H9 (cell line): ENCODE data around the gene CCDC18. TPM values are rescaled to one million over a fixed set of nuclear protein-coding genes. Genes with fewer than 3 reads are reported as not detected.

Source experiments
- DNase-seq: peaks from one replicate; pipeline ENCODE4 v3.0.0-alpha.2; 2017
- H2AFZ ChIP-seq: one replicate; pipeline ENCODE4 v1.6.1; 2013; ENCODE audit warnings: mild to moderate bottlenecking, low read length, control low read depth, moderate library complexity
- H2AK5ac ChIP-seq: 2 replicates; pipeline ENCODE4 v1.6.1; 2013; ENCODE audit warnings: low read length, control low read depth, mixed read lengths; ENCODE audit not compliant: insufficient read length
- H2BK120ac ChIP-seq: one replicate; pipeline ENCODE4 v1.6.1; 2013; ENCODE audit warnings: low read depth, mild to moderate bottlenecking, low read length, control low read depth, inconsistent platforms; ENCODE audit not compliant: poor library complexity, severe bottlenecking
- H2BK12ac ChIP-seq: 2 replicates; pipeline ENCODE4 v1.6.1; 2013; ENCODE audit warnings: low read length, control low read depth, mixed read lengths, low read depth; ENCODE audit not compliant: insufficient read length
- H2BK15ac ChIP-seq: 2 replicates; pipeline ENCODE4 v1.6.1; 2013; ENCODE audit warnings: low read depth, low read length, control low read depth
- H2BK20ac ChIP-seq: one replicate; pipeline ENCODE4 v1.6.1; 2013; ENCODE audit warnings: low read depth, mild to moderate bottlenecking, low read length, control low read depth, inconsistent platforms; ENCODE audit not compliant: poor library complexity, severe bottlenecking
- H2BK5ac ChIP-seq: 2 replicates; pipeline ENCODE4 v1.6.1; 2013; ENCODE audit warnings: low read length, control low read depth, mixed read lengths; ENCODE audit not compliant: insufficient read length
- H3K14ac ChIP-seq: 2 replicates; pipeline ENCODE4 v1.6.1; 2013; ENCODE audit warnings: low read length, control low read depth; ENCODE audit not compliant: insufficient read depth
- H3K18ac ChIP-seq: 2 replicates; pipeline ENCODE4 v1.6.1; 2013; ENCODE audit warnings: low read depth, mild to moderate bottlenecking, mixed read lengths, low read length, control low read depth; ENCODE audit not compliant: insufficient read length
- H3K23ac ChIP-seq: 2 replicates; pipeline ENCODE4 v1.6.1; 2013; ENCODE audit warnings: low read length, control low read depth, mixed read lengths, low read depth; ENCODE audit not compliant: insufficient read length
- H3K23me2 ChIP-seq: 2 replicates; pipeline ENCODE4 v1.6.1; 2013; ENCODE audit warnings: low read depth, mild to moderate bottlenecking, mixed read lengths, low read length, control low read depth; ENCODE audit not compliant: insufficient read length, poor library complexity, severe bottlenecking
- H3K27ac ChIP-seq: 2 replicates; pipeline ENCODE4 v1.5.1; 2013; ENCODE audit warnings: low read length, control low read depth, mixed read lengths, low read depth; ENCODE audit not compliant: insufficient read length
- H3K27me3 ChIP-seq: 2 replicates; pipeline ENCODE4 v1.6.1; 2013; ENCODE audit warnings: low read length, control low read depth, inconsistent platforms; ENCODE audit not compliant: insufficient read depth
- H3K4ac ChIP-seq: 2 replicates; pipeline ENCODE4 v1.6.1; 2013; ENCODE audit warnings: low read depth, mild to moderate bottlenecking, control low read depth, inconsistent platforms, low read length, moderate library complexity
- H3K4me1 ChIP-seq: 2 replicates; pipeline ENCODE4 v1.6.1; 2013; ENCODE audit warnings: low read length, control low read depth, inconsistent platforms; ENCODE audit not compliant: insufficient read depth
- H3K4me2 ChIP-seq: 2 replicates; pipeline ENCODE4 v1.6.1; 2013; ENCODE audit warnings: low read length, control low read depth, mixed read lengths; ENCODE audit not compliant: insufficient read length, insufficient read depth
- H3K56ac ChIP-seq: 2 replicates; pipeline ENCODE4 v1.6.1; 2013; ENCODE audit warnings: low read depth, mild to moderate bottlenecking, mixed read lengths, low read length, control low read depth; ENCODE audit not compliant: insufficient read length
- H3K79me1 ChIP-seq: 2 replicates; pipeline ENCODE4 v1.6.1; 2013; ENCODE audit warnings: low read depth, mild to moderate bottlenecking, moderate library complexity, low read length, control low read depth, inconsistent platforms; ENCODE audit not compliant: insufficient read depth, poor library complexity, severe bottlenecking
- H3K79me2 ChIP-seq: 2 replicates; pipeline ENCODE4 v1.6.1; 2013; ENCODE audit warnings: low read length, control low read depth, inconsistent platforms; ENCODE audit not compliant: insufficient read depth
- H3K9ac ChIP-seq: 2 replicates; pipeline ENCODE4 v1.6.1; 2013; ENCODE audit warnings: low read length, control low read depth, mixed read lengths; ENCODE audit not compliant: insufficient read length; ENCODE audit errors: extremely low read depth
- H3K9me3 ChIP-seq: one replicate; pipeline ENCODE4 v1.6.1; 2013; ENCODE audit warnings: low read depth, low read length, inconsistent platforms; ENCODE audit not compliant: control insufficient read depth
- H3T11ph ChIP-seq: one replicate; pipeline ENCODE4 v1.6.1; 2013; ENCODE audit warnings: mild to moderate bottlenecking, low read length, control low read depth, inconsistent platforms
- H4K20me1 ChIP-seq: one replicate; pipeline ENCODE4 v1.6.1; 2013; ENCODE audit not compliant: control insufficient read depth, insufficient read length, insufficient read depth
- H4K5ac ChIP-seq: 2 replicates; pipeline ENCODE4 v1.6.1; 2013; ENCODE audit warnings: low read depth, mild to moderate bottlenecking, mixed read lengths, low read length, control low read depth; ENCODE audit not compliant: insufficient read length
- H4K8ac ChIP-seq: replicated peaks from 2 replicates; pipeline ENCODE4 v1.6.1; 2013; ENCODE audit warnings: low read length, control low read depth, mixed read lengths, low read depth; ENCODE audit not compliant: insufficient read length
- H4K91ac ChIP-seq: 2 replicates; pipeline ENCODE4 v1.6.1; 2013; ENCODE audit warnings: low read depth, mild to moderate bottlenecking, moderate library complexity, mixed read lengths, low read length, control low read depth; ENCODE audit not compliant: insufficient read length
- H3K27ac Mint-ChIP-seq, 3 experiments: 2 replicates in 2 of 3; 3 replicates in 1 of 3; pipeline ENCODE4 v1.8.0; 2020 to 2021; ENCODE audit warnings: mixed read lengths in 3 of 3, mild to moderate bottlenecking in 1 of 3, moderate library complexity in 1 of 3
- H3K27me3 Mint-ChIP-seq: 2 replicates; pipeline ENCODE4 v1.8.0; 2021; ENCODE audit warnings: low read depth, mild to moderate bottlenecking, moderate library complexity, mixed read lengths
- H3K36me3 Mint-ChIP-seq, 3 experiments: 2 replicates in 2 of 3; 3 replicates in 1 of 3; pipeline ENCODE4 v1.8.0; 2020 to 2021; ENCODE audit warnings: low read depth in 3 of 3, mixed read lengths in 3 of 3; ENCODE audit not compliant: insufficient read depth in 1 of 3
- H3K4me1 Mint-ChIP-seq, 2 experiments: 2 replicates each; pipeline ENCODE4 v1.8.0; 2020; ENCODE audit warnings: mixed read lengths in 2 of 2
- H3K4me3 Mint-ChIP-seq, 2 experiments: 2 replicates in 1 of 2; 3 replicates in 1 of 2; pipeline ENCODE4 v1.8.0; 2020 to 2021; ENCODE audit warnings: mild to moderate bottlenecking in 2 of 2, mixed read lengths in 2 of 2, moderate library complexity in 1 of 2
- H3K9me3 Mint-ChIP-seq, 2 experiments: 2 replicates in 1 of 2; 3 replicates in 1 of 2; pipeline ENCODE4 v1.8.0; 2020; ENCODE audit warnings: mild to moderate bottlenecking in 2 of 2, mixed read lengths in 2 of 2, moderate library complexity in 1 of 2
- total RNA-seq: library from RNA; stranded (reverse); gene quantifications from 2 replicates; pipeline ENCODE4 v1.2.1, GENCODE V29; 2021
- TF ChIP-seq, protein P1 (sequence below): fragments of 200-600 bp; sonication (generic); conservative IDR thresholded peaks from 3 replicates; pipeline ENCODE4 v1.8.0; 2021; ENCODE audit warnings: antibody characterized with exemption, mild to moderate bottlenecking

Gene CCDC18
- total RNA-seq, 1 experiment from 2014 or later, result 19.5 TPM

- Histone ChIP-seq H3K27me3 (no peaks in the 10 kb centered on the region), H4K91ac (no peak overlapping the region), H3K79me1 (no peaks in the 10 kb centered on the region), H3K9ac (no peak overlapping the region), H3K23me2 (no peaks in the 10 kb centered on the region), H3K18ac (no peak overlapping the region), H2BK15ac (no peak overlapping the region), H3K27ac (no peak overlapping the region), H3K4me2 (no peak overlapping the region), H2BK12ac (no peak overlapping the region), H2BK5ac (no peak overlapping the region), H2BK120ac (no peak overlapping the region), H4K20me1 (no peaks in the 10 kb centered on the region), H2BK20ac (no peak overlapping the region), H3K23ac (no peak overlapping the region), H3K56ac (no peak overlapping the region), H4K5ac (no peak overlapping the region), H3K9me3 (no peaks in the 10 kb centered on the region), H3K4ac (no peak overlapping the region), H3T11ph (no peak overlapping the region), H3K14ac (no peak overlapping the region), H3K4me1 (no peaks in the 10 kb centered on the region), H2AK5ac (no peak overlapping the region), H4K8ac (no peak overlapping the region), H3K79me2 (no peaks in the 10 kb centered on the region), H2AFZ (no peak overlapping the region)
- TF ChIP-seq, protein P1, sequence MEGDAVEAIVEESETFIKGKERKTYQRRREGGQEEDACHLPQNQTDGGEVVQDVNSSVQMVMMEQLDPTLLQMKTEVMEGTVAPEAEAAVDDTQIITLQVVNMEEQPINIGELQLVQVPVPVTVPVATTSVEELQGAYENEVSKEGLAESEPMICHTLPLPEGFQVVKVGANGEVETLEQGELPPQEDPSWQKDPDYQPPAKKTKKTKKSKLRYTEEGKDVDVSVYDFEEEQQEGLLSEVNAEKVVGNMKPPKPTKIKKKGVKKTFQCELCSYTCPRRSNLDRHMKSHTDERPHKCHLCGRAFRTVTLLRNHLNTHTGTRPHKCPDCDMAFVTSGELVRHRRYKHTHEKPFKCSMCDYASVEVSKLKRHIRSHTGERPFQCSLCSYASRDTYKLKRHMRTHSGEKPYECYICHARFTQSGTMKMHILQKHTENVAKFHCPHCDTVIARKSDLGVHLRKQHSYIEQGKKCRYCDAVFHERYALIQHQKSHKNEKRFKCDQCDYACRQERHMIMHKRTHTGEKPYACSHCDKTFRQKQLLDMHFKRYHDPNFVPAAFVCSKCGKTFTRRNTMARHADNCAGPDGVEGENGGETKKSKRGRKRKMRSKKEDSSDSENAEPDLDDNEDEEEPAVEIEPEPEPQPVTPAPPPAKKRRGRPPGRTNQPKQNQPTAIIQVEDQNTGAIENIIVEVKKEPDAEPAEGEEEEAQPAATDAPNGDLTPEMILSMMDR, result no peak
- Mint-ChIP-seq H3K27ac (no peak overlapping the region), H3K27me3 (no peaks in the 10 kb centered on the region), H3K36me3 (peaks cover 0 to 6% (median 0%) of the 10 kb centered on the region in 3 experiments; a peak in 2 of 7 replicates), H3K4me3 (no peak overlapping the region), H3K4me1 (peaks cover 16 to 19% of the 10 kb centered on the region in 2 experiments), H3K9me3 (no peaks in the 10 kb centered on the region; a peak in 1 of 5 replicates)
- no peak for DNase-seq
These were observed 126.4 kb downstream of the CCDC18 start for GRCh38 chr1:93306920-93307319.
